ENCODE results near the gene STK17A.
A peak's percentile ranks its signal among the peaks of the same experiment; 100 is the strongest.

Gene STK17A

DNA sequence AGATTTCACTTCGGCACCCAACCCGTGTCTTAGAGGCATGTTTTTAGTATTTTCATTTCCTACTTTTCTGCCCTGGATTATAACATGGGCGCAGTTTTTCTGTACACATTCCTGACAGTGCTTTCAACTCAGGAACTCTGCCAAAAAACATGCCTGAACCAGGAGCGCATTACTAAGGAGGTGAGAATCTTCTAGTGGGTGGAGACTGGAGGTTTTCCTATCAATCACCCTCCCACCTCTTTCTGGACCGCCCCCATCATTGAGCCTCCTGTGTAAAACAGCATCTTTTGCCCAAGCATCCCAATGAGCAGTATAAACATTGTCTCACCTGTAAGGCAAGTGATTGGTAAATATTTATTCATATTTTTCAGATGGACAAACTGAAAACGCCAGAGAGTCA is 53.2 kb downstream of the STK17A start:
- DNase-seq (ENCODE audit: low read depth) = peak; percentile 92

DNA sequence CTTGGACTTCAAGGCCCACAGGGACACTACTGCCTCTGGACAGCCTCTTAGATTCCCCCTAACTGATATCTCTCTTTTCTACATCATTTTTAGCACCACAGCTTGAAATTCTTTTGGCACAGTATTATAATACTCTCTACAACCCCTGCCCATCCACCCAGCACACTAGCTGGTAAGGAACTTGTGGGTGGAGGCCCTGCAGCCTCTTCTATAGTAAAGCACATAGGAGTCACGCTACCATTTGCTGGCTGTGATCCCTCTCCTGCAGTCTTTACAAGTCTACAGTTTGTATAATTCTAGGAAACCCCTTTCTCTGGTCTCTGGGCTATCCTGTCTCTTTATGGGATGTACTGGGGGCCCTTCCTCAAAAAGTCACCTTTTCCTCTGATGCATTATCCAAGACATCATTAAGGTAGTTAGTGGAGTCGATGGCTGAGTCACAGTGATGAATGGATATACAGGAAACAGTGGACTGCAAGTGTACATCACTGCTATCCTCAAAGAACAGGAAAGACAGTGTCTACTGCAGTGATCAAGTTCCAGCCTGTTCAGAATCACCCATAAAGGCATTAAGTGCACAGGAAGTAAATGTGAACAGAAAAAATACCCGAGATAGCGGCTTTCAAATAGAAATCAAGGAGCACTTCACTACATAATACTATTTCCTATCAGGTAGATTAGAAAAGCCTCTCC is 54.4 kb downstream of the STK17A start:
- DNase-seq (ENCODE audit: low read depth) = peak; percentile 77

DNA sequence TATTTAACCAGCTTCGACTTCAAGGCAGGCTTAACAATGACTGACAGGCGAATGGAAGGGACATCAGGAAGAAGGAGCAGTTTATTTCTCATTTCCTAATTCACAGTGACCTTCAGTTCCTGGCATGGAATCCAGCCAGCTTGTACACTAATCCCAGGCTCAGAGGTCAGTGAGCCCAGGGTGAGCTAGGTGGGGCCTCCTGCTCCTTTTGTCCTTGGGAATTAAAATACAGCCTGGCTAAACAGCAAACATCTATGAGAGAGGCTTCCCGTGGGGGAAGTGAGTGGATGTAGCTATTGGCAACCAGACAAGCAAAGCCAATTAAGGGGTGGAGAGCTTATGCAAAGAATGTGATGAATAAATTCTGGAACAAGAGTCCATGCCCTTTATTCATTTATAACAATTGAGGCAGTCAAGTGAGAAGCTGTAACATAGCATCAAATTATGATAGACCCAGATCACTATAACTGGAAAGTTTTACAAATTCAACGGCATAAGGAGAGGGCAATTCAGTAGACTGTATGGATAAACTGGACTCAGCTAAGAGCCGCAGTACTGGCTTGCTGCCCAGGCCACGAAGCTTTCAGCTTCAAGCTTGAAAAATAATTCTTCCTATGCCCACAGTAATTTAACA is 57.1 kb downstream of the STK17A start:
- DNase-seq (ENCODE audit: low read depth) = peak; percentile 85

DNA sequence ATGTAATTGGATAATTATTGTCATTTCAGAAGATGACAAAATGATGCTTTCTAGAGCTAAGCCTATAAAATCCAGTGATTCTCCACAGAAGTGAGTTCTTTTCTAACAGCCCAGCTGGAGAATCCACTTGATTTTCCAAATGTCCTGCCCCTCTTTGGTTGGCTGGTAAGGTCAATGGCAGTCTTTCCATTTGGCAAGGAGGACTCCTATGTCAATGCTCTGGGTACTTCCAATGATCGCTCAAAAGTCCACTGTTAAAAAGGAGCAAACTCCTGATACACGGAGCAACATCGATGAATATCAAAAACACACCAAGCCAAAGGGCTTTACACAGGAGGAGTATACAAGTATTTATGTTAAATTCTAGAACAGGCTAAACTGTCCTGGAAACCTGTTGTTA is 57.8 kb downstream of the STK17A start:
- DNase-seq (ENCODE audit: low read depth) = no peak

DNA sequence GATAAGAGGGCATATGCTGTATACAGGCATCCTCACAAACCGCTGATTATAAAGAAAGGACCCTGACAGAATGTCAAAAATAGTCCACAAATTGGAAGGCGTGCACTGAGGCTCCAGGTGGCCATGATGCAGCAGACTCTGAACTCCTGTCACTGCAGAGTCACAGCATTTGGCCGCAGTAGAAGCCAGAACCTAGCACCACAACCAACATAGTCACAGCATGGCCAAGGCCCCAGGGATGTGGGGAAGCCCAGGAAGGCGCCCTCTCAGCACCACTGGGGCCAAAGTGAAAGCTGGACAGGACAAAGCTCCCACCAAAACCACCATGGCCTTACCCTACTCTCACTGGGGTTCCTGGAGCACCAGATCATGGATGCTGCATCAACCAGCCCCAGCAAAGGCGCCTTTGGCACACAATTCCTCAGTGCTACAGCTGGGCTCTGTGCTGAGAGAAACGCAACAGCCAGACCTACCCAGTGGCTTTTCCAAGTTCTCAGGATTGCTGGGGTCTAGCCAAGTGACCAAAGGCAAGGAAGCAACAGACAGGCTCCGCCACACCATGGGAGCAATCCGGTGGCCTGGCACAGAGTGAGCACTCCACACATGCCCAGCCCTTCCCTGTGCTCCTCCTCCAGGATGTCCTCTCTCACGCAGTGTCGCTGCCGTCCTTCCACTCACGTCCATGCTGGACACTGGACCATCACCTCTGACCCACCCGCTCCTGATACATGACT is 60.2 kb downstream of the STK17A start:
- DNase-seq (ENCODE audit: low read depth) = no peak

DNA sequence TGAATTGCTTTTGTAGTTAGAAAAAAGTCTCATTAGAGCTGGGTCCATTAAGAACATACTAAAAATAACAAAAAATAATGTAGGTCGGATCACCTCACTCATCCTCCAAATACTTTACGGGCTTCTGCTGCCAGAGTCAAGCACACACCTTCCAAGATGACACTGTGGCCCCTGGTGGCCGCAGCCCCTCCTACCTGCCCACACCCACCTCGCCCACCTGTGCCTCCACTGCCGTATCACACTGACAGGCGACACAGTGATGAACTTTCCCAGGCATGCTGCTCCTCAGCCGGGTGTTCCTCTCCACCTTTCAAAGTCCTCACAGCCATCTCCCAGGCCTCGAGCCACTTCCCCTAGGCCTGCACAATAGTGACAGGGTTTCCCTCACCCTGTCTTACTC is 60.9 kb downstream of the STK17A start:
- DNase-seq (ENCODE audit: low read depth) = no peak

DNA sequence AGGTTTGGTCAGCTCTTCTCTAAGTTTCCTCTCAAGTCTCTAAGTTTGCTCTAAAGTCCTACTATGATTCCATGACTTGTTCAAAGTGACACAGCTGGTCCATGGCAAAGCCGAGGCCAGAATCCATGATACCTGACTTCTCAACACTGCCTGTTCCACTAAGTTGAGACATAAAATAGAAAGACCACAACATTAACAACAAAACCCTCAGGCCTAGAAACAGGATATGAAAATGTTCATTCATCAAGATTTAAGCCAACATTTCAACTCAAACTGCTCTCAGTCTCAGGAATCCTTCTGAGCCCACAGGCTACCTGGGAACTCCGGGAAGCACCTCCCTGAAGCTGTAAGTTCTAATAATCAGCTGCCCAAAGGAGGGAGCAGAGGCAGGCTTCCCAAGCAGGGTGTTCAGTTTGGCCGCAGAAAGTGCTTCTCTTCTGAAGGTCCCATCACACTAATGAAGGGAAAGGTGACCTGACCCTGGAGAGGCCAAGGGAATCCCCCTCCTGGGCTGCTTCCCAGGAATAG is 62.9 kb downstream of the STK17A start:
- DNase-seq (ENCODE audit: low read depth) = no peak

DNA sequence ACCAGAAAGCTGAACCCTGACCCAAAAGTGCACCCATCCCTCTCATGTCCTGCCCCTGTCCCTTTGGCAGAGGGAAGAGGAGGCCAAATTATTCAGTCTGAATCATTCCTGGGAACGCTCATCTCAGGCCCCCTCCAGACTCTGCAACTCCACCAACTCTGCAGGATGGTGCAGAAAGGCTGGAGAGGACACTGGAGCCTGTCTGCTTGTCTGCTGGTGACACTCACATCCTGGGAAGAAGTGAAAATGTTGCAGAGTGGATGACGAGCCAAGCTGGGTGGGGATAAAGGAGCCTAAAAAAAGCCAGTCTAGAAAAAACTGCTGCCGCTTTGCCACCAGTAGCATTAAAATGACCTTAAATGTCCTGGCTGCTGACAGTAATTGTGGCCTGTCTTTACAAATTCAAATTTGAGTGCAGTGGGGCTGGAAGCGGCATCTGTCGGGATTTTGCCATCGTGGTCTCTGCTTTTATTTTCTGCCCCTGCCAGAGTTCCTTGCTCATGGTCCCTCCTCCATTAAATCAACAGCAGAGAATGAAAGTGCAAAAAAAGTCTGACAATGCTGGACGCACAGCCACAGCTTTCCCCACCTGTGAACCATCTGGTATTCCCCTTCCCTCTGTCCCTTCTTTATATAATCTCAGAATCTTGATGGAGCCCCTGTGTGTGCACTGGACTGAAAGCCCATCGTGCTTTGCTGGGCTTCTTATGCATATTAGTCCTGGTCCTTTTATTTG is 63.9 kb downstream of the STK17A start:
- peak; percentile 49 for DNase-seq (ENCODE audit: low read depth)

DNA sequence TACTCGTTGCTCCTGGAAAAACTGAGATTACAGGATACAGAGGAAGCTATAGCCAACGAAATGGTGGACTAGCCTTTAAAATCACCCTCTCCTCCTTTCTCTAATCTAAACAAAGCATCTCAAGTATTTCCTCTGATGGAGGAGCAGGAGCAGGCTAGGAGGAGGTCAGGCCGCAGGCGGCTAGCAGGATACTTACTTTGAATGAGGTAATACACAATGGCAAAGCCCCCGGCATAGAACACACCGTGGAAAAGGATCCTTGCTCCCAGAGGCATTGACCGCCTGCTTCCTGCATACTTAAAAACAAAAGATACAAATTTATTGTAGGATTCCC is 64.4 kb downstream of the STK17A start:
- peak; percentile 91 for DNase-seq (ENCODE audit: low read depth)

DNA sequence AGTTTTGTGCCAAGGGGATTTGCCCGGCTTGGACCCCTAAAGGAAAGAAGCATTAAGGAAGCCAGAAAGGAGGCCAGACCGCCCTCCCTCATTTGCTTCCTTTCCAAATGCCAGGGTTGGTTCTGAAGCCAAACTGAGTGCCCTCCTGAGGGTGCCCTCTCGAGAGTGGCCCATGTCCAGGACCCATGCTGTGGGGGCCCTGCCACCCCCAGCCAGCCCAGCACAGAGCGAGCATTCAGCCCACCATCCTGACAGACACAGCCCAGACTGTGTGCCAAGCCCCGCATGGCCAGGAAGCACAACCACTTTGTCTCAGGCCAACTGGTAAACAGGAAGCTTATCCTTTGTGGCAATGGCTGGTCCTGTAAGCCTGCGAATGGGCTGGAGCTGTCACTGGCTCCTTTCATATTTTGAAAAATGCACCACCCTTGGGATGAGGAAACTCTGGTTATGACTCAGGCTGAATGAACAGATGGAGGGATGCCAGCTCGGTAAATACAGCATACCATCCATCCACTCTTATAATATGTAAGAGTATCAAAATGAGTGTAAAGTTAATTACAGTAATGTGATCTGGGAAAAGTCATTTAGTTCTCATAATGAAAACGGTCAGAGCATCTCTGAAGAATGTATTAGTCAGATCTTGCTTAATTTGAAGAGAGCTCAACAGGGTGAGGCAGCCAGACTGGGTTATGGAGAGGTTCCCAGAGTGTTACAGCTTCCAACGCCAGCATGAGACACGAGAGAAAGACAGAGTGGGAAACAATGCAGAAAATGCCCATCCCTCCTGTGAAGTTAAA is 65.0 kb downstream of the STK17A start:
- DNase-seq (ENCODE audit: low read depth) = peak; percentile 99

DNA sequence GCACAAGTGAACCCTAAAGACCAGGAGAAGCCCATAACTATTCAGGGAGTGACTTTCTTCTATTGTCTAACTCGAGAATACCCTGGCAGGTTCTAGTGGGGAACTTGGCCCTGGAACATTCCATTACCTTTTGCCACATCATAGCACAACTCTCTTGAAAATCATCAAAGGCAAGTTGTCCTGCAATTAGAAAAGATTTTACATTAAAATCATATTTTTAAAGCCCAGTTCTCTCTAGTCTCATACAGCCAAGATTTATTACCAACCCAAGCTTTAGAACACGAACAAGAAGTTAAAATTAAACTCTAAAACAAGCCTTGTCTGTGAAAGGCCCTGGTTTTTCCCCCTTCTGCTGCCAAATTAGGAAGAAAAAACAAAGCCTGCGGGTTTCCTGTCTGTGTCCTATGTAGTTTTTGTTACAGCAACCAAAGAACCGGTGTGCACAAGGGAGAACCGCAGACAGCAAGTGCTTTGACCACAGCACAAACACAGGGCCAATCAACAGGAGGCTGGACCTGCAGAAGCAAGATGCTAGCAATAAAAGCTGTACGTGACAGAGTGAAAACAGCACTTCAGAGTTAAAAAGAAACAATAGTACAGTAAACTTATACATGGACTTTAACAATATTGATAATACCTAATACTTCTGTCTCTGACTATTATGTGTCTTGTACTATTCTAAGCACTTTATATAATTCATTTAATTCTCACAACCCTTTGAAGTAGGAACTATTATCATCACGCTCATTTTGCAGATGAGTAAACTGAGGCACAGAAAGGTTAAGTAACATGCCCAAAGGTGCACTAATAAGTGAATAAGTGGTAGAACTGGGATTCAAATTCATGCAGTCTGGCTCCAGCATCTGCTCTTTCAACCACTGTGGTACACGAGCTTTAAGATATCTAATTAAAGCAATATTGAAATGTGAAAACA is 65.8 kb downstream of the STK17A start:
- peak; percentile 97 for DNase-seq (ENCODE audit: low read depth)

DNA sequence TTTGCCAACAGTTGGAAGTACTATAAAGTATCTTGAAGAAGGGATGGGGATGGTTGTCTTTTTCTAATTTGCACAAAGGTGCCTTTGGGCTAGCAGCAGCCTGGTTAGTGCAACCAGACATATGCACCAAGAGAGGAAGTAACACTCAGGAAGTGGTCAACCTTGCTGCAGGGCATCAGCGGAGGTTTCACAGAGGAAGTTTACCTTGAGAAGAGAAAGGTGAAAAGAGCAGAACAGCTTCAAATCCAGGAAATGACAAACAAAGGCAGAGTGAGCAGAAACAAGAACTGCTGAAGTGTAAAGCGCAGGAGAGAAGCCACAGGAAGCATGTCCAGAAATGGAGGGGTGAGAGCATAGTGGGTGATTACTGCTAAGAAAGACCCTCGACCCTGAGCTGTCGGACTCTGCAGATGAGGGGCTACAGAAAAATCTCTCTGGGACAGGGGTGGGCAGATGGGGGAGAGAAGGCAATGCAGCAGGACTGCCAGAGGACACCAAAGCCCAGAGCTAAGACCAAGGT is 66.9 kb downstream of the STK17A start:
- peak; percentile 64 for DNase-seq (ENCODE audit: low read depth)

DNA sequence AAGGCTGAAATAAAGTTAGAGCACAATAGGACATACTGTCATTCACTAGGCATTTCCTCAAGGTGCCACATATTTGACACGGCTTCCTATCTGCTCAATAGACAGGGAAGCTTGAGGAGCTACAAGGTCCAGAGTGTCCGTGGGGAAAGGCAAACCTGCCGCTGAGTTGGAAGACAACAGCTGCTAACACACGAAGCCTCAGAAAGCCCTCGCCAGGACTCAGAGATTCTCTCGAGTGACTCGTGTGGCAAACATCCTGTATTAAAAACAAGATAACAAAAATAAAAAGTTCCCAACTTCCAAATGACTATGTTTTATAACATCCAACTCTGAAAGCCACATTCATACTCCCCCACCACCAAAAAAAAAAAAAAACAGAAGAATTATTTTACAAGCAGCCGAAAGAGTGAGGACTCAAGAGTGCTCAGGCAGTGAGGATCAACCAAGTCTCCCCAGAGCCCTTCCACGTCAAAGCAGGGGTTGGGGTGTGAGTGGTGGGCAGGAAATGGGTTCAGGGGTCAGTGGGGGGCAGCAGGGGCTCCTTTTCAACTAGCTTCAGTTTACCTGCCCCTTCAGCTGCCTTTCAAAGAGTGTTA is 67.6 kb downstream of the STK17A start:
- DNase-seq (ENCODE audit: low read depth) = peak; percentile 84

DNA sequence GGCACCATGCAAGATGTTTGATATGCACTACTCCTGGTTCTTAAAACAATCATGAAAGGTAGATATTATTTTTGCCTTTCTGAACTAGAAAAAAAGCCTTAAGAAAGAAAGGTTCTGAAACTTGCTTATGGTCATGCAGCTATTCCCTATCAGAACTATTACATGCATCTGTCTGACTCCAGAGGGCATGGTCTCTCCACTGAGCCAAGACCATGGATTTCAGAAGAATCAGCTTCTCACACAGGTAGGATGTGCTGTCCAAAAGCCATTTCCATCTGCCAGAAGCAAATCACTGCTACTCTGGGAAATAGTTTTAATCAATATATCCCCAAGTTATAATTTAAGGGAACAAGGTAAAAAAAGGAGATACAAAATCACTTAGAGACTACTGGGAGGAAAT is 69.5 kb downstream of the STK17A start:
- DNase-seq (ENCODE audit: low read depth) = no peak

DNA sequence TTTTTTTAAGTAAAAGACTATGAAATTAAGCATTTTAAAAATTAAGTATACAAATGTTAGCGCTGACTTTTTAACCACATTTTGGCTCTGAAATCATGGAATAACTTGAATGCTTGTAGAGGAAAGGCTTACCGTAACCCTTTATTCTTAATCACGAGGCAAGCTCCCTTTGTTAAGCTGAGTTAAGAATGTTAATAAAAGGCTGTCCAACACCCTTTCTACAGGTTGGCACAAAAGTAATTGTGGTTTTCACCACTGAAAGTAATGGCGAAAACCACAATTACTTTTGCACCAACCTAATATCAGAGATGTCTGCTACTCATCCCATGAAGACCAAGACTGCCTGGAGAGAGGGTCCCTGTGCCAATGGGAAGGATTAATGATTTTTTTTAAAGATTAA is 70.6 kb downstream of the STK17A start:
- no peak for DNase-seq (ENCODE audit: low read depth)

DNA sequence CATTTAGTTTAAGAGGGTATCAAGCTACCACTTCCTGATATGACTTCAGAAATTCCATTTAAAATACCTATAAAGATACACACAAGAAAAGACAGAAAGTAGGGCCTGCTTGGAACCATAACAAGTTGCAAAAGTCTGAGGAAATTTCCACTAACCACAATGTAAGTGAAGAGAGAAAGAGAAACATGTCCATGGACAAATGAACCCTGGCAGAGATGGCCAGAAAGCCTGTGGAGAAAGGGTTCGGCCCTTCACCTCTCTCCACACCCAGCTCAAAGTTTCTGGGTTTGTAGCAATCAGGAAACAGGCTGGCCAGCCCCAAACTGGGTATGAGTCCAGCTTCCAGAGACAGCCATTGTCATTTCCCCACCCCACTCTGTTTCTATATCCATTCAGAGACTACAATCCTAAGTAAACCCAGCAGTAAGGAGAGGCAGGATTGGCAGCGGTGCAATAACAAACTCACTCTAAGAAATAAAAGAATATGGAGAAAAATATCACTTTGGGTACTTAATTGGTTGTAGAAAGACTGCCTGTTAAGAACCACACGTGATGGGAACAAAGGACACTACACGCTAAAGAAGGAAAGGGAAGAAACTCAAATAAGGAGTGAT is 71.1 kb downstream of the STK17A start:
- no peak for DNase-seq (ENCODE audit: low read depth)

DNA sequence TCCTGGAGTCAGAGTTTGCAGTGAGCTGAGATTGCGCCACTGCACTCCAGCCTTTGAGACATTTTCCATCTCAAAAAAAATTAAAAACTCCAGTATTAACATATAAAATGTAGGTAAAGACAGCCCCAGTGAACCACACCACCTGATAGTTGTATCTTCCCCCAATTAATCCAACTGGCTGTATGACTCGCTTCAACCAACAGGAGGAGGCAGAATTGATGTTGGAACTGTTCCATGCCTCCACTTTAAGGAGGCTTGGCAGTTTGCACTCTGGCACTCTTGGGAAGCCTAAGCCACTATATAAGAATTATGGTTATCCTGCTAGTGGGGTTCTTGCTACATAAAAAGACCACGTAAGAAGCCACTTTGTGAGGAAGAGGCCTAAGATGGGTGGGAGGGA is 72.7 kb downstream of the STK17A start:
- no peak for DNase-seq (ENCODE audit: low read depth)

DNA sequence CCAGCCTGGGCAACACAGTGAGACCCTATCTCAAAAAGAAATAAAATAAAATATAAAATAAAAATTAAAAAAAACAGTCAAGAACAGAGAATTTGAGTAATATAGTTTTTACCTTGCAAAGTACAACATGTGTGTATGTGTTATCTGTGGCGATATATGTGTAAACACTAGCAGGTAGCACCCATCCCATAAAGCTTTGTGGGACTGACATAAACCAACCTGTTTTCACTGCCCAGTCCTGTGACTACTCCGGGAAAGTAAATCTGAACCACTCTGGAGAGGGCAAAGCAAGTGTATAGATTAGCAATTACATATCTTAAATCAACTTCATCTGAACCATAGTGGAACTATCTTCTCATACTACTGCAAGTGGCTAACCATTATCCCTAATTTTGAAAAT is 74.1 kb downstream of the STK17A start:
- no peak for DNase-seq (ENCODE audit: low read depth)
